VCaP (cell line): ENCODE measurements around the gene SMIM21.

Source experiments
- H3K27ac ChIP-seq: fragments of 450-650 bp; 2 replicates; pipeline ENCODE4 v1.5.1; 2017
- CTCF ChIP-seq: fragments of 450-650 bp; conservative IDR thresholded peaks from 2 replicates; pipeline ENCODE4 v1.5.1; 2017; ENCODE audit warnings: mild to moderate bottlenecking, moderate library complexity

SMIM21 gene

GRCh38 chr18:75467281-75467795 lies 39.8 kb upstream of the SMIM21 start:
- no peak overlapping the region for H3K27ac ChIP-seq
- no peak for TF ChIP-seq CTCF

GRCh38 chr18:75464356-75464755 lies 36.9 kb upstream of the SMIM21 start:
- no peak overlapping the region for H3K27ac ChIP-seq
- TF ChIP-seq CTCF, result no peak

DNA sequence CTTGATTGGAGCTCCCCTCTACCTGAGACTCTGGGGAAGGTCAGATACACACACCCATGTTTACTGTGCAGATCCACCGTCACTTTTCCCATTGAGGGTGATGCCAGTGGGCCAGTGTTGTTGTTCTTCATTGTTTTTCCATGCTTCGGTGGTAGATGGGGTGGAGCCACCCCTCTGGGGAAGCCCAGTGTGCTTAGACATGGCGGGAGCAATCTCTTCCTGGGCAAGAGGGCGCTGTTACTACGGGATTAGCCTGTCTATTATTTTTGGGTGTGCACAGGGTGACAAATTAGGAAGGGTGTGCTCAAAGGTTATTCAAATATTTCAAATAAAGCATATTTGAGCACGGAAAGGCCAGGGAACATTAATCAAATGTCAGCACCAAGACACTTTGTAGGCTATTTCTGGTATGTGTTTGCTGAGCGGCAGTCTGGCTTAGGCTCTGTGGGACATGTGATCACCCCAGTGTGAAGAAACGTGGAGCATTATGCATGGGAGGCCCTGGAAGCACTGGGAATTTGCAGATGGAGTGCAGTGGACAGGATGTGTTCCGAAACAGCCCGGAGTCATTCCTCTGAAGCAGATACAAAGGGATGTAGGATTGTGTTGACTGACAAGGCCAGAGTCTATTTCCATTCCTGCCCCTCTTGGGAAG lies 34.8 kb upstream of the SMIM21 start:
- H3K27ac ChIP-seq, result no peak overlapping the region
- TF ChIP-seq CTCF, result no peak

GRCh38 chr18:75456199-75456631 lies 28.7 kb upstream of the SMIM21 start:
- H3K27ac ChIP-seq, result no peak overlapping the region

DNA sequence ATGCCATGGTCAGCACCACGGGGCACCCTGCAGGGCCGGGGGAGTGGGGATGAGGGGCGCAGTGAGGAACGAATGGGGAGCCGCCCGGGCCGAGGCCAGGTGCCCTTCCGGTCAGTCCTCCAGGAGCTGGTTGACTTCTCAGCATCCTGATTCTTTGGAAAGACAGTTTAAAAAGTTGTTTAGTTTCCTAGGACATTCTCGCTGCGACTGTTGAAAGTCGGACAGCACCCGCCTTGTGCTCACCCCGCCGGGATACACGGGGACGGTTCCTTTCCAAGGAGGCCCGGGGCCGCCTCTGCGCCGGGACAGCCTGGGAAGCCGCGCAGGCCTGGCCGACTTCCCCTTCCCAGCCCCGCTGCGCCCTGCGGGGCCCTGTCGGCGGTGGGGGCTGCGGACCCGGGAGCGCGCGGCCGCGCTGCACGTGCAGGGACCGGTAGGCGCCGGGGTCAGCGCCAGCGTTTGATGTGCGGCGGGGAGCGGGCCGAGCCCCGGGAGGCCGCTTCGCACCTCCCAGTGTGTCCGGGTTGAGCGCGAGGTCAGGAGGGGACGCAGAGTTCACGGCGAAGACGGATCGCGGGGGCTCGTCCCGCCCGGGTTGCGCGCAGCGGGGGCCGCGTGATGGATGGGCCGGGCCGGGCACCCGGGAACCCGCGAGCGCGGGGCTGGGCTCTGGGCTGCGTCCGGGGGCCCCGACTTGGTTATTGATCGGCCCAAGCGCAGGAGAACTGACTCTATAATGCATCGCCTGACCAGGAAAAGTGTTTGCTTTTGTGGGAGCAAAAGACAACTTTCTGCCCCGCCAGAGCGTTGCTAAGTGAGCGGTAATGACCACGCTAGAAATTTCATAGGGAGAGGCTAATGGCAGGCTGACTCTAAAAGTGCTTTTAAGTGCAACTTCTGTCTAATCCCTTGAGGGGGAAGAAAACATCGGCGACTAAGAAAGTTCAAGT lies 28.0 kb upstream of the SMIM21 start:
- TF ChIP-seq CTCF, result no peak
- no peak overlapping the region for H3K27ac ChIP-seq

More at GRCh38 chr18:75456199-75456631, 28.7 kb upstream of the SMIM21 start:
- no peak for TF ChIP-seq CTCF

- no peak overlapping the region for H3K27ac ChIP-seq
- TF ChIP-seq CTCF, result no peak
These were observed 26.7 kb upstream of the SMIM21 start for GRCh38 chr18:75454022-75454795.
